ENCODE data around the gene ZNF236.
"Not testable (repeated sequence)": the region's sequence is repeated elsewhere in the genome, so short reads cannot be mapped to it uniquely, and the experiment has no call there.

Gene ZNF236

DNA sequence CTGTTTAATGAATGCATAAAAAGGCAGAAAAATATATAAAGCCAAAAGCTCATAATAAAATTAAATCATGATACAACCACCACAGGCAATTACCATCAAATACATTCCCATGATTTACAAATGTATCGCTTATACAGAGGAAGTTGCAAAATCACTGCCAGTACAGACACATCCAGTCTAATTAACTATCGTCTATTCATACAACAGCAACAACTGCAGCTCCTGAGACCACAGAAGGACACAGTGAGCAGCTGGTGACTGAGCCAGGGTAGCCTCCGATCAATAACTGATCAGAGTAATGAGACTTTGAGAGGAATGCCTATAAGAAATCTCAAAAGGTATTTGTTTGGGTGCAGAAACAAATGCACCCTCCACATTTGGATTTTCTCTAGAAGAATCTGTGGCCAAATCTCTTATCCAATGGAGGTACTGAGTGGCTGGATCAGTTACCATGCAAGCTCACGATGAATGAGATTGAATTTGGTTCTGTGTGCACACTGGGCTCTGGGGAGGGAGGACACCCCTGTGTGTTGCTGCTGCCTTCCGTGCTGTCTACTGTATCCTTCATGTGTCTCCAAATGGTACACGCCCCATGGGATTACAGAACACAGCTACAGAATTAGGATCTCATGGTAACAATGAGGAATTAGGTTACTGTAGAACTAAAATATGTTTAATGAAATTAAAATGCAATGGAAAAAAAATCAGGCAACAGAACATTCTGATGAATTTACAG is 190.6 kb downstream of the ZNF236 start:
- DNase-seq, result no peak

- no peak for DNase-seq
These were observed 191.6 kb downstream of the ZNF236 start for GRCh38 chr18:77013811-77014521.

DNA sequence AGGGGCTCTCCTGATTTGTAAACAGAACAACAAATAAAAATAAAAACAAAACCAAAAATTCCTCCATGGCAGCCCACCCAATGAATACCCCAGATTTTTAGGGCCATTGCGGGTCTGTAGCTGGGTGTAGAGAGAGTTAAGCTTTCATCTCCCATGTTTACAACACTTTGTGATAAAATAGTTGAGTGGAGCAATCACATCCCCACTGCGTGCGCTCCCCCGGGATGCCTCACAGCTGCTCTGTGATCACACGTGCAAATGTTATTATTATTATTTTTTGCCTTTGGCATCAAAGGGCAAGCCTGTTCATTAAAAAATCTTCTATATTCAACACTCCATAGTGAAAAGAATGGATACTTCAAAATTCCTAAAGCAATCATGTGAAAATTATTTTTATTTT is 192.2 kb downstream of the ZNF236 start:
- DNase-seq, result no peak

DNA sequence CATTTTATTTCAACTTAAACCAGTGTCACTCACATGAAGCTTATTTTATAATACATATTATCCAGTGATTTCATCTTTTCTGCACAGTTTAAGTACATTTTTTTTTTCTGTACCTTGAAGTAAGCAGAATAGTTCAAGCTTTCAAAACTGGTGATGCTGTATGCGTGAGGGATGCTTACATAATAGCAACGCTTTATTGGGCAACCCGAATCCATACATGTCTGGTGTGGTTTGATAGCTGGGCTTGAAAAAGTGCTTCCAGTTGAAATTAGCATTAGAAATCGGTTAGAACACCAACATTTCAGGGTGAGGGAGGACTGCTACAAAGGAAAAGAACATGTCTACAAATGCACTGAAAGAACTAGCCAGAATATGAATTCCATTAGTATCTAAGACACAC is 192.8 kb downstream of the ZNF236 start:
- no peak for DNase-seq

DNA sequence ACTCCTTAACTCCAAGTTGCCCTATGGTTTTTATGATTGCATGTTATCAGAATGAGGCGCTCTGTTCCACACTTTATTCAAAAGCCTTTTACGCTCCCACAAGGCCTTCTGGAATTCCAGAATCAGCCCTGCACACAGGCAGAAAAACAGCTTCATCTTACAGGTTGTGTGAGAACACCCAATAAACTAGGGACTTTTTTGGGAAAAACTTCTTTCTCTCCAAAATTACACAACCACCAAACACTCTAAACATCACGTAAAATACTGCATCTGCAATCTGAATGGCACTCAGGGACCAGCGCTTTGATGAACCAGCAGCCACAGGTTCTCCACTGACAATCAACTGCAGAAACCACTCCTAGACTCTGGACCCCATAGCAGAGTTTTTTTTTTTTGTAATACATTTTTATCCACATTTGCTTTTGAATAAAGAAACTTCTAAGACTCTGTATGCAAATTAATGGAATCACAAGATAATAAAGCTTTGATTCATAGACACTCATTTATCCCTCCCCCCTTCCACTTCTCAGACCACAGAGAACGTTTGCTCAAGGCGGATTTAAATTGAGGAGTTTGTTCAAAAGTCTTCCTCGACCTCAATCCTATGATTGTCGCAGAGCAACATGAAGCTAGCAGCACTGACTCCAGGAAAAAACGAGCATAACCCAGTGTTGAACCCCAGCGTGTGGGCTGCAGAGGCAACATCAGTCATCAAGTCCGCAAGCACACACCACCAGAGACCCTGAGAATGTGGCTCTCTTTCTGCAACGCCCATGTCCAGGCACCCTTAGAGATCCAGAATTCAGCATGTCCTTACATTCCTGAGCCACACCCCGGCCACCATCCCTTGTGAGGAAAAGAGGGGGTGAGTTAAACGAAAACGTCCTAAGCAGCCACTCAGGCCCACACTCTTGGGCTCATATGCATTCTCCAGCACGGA is 193.7 kb downstream of the ZNF236 start:
- no peak for DNase-seq

GRCh38 chr18:77016936-77017335 is 194.6 kb downstream of the ZNF236 start:
- no peak for DNase-seq

GRCh38 chr18:77017355-77017754 is 195.0 kb downstream of the ZNF236 start:
- no peak for DNase-seq

DNA sequence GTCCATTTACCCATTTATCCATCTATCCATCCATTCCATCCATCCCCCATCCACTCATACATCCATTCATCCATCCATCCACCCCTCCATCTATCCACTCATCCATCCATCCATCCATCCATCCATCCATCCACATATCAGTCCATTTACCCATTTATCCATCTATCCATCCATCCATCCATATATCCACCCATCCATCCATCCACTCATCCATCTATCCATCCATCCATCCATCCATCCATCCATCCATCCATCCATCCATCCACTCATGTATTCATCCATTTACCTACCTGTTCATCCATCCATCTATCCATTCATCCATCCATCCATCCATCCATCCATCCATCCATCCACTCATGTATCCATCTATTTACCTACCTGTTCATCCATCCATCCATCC is 196.3 kb downstream of the ZNF236 start:
- DNase-seq, result not testable (repeated sequence)

DNA sequence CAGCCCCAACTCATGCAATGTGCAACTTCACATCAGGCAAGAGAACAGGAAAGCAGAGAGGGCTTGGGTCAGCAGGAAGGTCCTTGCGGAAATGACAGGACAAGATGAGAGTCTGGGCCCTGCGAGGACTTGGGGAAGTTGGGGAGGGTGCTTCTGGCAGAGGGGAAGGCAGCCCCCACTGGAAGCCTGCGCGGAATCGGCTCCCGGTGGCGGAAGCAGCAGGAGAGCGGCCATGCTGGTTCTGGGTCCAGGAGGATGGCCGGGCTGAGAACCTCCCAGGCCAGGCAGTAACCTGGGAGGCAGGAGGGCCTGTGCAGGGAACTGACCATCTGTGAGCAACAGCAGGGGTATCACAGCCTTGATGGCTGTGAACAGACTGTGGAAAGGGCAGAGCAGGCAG is 197.3 kb downstream of the ZNF236 start:
- no peak for DNase-seq

Data from CD4-positive, alpha-beta T cell treated with Interleukin-4 for 4 hours (primary cell).